ENCODE results near the gene CYP2F1. TPM values are rescaled to one million over a fixed set of nuclear protein-coding genes. Genes with fewer than 3 reads are reported as not detected.
"Not testable (repeated sequence)": the region's sequence is repeated elsewhere in the genome, so short reads cannot be mapped to it uniquely, and the experiment has no call there.

CYP2F1 gene, protein sequence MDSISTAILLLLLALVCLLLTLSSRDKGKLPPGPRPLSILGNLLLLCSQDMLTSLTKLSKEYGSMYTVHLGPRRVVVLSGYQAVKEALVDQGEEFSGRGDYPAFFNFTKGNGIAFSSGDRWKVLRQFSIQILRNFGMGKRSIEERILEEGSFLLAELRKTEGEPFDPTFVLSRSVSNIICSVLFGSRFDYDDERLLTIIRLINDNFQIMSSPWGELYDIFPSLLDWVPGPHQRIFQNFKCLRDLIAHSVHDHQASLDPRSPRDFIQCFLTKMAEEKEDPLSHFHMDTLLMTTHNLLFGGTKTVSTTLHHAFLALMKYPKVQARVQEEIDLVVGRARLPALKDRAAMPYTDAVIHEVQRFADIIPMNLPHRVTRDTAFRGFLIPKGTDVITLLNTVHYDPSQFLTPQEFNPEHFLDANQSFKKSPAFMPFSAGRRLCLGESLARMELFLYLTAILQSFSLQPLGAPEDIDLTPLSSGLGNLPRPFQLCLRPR
- total RNA-seq: not detected

DNA sequence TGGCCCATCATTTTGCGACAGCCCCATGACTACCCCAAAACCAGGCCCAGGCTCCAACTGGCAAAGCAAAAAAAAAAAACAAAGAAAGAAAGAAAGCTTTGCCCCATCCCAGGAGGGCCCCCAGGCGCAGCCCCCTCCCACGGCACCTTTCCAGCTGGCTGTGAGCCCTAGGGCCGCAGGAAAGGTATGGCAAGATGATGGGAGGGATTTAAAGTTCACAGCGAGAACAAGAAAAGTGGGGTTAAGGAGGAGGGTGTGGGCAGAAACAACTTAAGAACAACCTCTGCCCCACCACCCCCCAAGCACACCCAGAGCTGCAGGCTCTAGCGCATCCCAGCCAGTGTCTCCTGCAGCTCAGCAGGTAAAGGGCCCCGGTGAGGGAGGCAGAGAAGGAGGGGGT, at the start of gene CYP2F1:
CYP2F1 (plus strand) TSS at position 301 of the 400 bp plus-strand sequence. CDS start 1,757 bp downstream, outside the sequence.
- Mint-ChIP-seq H3K4me3 (no peak within 1 kb of the TSS), H3K27ac (no peak within 1 kb of the TSS), H3K4me1 (ENCODE audit: low read depth) (no peaks in the 10 kb centered on the region), H3K27me3 (ENCODE audit: low read depth) (peaks cover 16% of the 10 kb centered on the region), H3K36me3 (ENCODE audit: low read depth) (no peaks in the 10 kb centered on the region), H3K9me3 (ENCODE audit: insufficient read depth) (no peaks in the 10 kb centered on the region)
- no peak for ATAC-seq
- POLR2A ChIA-PET: no interaction called here
- CTCF ChIA-PET: no interaction called here
- no peak for DNase-seq

DNA sequence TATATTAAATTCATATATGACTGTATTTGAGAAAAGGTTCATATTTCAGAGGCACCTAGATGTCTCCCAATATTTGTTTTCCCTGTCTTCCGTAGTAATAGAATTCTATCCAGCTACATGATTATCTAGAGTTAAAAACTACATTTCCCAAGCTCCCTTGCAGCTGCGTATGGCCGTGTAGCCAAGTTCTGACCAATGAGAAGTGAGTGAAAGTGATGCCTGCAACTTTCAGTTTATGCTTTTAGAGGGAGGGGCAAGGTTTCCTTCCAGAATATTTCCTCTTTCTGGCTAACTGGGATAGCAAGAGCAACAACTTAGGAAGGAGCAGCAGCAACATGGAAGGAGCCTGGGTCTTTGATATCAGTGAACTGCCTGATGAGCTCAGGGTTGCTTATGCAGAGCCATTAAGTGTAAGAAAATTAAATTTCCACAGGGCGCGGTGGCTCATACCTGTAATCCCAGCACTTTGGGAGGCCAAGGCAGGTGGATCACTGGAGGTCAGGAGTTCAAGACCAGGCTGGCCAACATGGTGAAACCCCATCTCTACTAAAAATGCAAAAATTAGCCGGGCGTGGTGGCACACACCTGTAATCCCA, 49.2 kb upstream of the CYP2F1 start:
- ChIA-PET CTCF (no interaction called here), POLR2A (no interaction called here)
- no peak for ATAC-seq
- Mint-ChIP-seq H3K27ac (no peak overlapping the region), H3K27me3 (ENCODE audit: low read depth) (peaks cover 22% of the 10 kb centered on the region), H3K36me3 (ENCODE audit: low read depth) (no peaks in the 10 kb centered on the region), H3K9me3 (ENCODE audit: insufficient read depth) (no peaks in the 10 kb centered on the region), H3K4me1 (ENCODE audit: low read depth) (peaks cover 4% of the 10 kb centered on the region), H3K4me3 (no peak overlapping the region)
- no peak for DNase-seq

DNA sequence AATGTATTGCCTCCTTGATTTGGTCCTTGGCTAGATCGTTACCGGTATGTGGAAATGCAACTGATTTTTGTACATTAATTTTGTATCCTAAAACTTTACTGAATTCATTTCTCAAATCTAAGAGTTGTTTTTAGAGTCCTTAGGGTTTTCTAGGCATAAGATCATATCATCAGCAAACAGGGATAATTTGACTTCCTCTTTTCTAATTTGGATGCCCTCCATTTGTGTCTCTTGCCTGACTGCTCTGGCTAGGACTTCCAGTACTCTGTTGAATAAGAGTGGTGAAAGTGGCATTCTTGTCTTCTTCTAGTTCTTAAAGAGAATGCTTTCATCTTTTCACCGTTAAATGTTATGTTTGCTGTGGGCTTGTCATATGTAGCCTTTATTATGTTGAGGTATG, 37.9 kb upstream of the CYP2F1 start:
- H3K4me1 Mint-ChIP-seq (ENCODE audit: low read depth): no peaks in the 10 kb centered on the region
- H3K27ac Mint-ChIP-seq: no peak overlapping the region
- H3K9me3 Mint-ChIP-seq (ENCODE audit: insufficient read depth): peaks cover 8% of the 10 kb centered on the region
- H3K4me3 Mint-ChIP-seq: no peak overlapping the region
- DNase-seq: no peak
- no peak for ATAC-seq
- no peaks in the 10 kb centered on the region for H3K36me3 Mint-ChIP-seq (ENCODE audit: low read depth)
- ChIA-PET CTCF (no interaction called here), POLR2A (no interaction called here)
- H3K27me3 Mint-ChIP-seq (ENCODE audit: low read depth): peaks cover 32% of the 10 kb centered on the region

DNA sequence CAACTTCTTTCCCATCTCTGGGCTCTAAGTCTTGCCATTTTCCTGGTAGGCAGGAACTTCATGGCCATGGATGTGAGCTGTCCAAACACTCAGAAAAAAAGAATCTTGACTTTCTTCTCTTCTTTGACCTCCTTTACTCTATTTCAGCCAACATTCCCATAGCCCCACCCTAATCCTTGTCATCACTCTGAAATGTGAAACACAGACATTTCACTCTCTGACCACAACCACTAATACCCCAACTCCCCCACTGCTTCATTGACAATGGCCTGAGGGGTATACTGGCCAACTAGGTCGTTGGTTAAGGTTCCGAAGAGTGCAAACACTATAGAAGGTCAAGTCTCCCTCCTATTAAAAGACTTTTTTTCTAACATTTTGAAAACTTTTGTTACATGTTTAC, 30.7 kb upstream of the CYP2F1 start:
- Mint-ChIP-seq H3K4me1 (ENCODE audit: low read depth) (no peaks in the 10 kb centered on the region), H3K27ac (no peak overlapping the region)
- CTCF ChIA-PET: interaction anchor here (0.7 kb wide), 1 partner anchor 366 kb away, joined by 4 read pairs; no protein-coding TSS in a partner anchor

DNA sequence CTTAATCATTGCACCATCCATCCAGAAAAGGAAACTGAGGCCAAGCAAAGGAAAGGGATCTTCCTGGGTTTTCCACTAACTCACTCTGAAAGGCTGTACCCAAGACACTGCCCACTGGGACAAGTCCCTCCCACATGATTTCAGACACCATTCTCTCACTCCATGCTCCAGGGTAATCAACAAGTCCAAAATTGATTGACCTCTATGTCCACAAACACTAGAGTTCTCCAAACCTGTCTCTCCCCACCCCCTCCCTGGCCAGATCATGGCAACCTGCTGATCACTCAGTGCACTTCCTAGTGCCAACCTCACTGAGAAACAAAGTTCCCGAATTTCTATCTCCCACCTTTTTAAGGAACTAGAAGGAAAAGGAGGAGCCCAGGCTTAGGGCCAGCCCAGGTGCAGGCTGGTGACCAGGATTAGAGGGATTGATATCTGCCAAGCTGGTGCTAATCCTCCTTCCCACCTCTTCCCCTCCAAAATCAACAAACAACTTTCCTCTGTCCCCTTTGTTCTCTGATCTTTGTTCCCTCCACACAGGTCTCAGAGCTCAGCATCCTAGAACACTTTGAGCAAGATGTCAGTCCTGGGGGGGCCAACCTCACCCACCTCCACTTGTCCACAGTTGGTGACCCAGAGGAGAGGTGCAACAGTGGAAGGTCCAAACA, 28.4 kb upstream of the CYP2F1 start:
- CTCF ChIA-PET: no interaction called here
- ATAC-seq: no peak
- peaks cover 4% of the 10 kb centered on the region for H3K9me3 Mint-ChIP-seq (ENCODE audit: insufficient read depth)
- no peak for DNase-seq
- no peak overlapping the region for H3K27ac Mint-ChIP-seq
- H3K27me3 Mint-ChIP-seq (ENCODE audit: low read depth): peaks cover 41% of the 10 kb centered on the region
- H3K4me3 Mint-ChIP-seq: no peak overlapping the region
- no peaks in the 10 kb centered on the region for H3K36me3 Mint-ChIP-seq (ENCODE audit: low read depth)
- POLR2A ChIA-PET: no interaction called here
- H3K4me1 Mint-ChIP-seq (ENCODE audit: low read depth): no peaks in the 10 kb centered on the region

More for the DNA sequence above, 30.7 kb upstream of the CYP2F1 start:
- Mint-ChIP-seq H3K27me3 (ENCODE audit: low read depth) (peaks cover 21% of the 10 kb centered on the region), H3K4me3 (no peak overlapping the region), H3K9me3 (ENCODE audit: insufficient read depth) (peaks cover 8% of the 10 kb centered on the region), H3K36me3 (ENCODE audit: low read depth) (no peaks in the 10 kb centered on the region)
- no peak for ATAC-seq
- no peak for DNase-seq
- POLR2A ChIA-PET: no interaction called here

DNA sequence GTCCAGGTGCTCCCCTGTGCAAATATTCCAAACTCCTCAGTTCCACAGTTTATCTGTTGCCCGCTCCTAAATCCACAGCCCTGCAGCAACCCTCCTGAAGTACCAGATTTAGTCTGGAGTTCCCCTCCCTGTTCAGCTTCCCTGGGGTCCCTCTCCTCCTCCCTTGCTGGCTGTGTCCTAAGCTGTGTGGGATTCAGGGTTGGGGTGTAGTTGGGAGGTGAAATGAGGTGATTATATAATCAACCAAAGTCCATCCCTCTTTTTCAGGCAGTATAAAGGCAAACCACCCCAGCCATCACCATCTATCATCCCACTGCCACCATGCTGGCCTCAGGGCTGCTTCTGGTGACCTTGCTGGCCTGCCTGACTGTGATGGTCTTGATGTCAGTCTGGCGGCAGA, 26.1 kb upstream of the CYP2F1 start, which contains the start of gene CYP2A13:
CYP2A13 (plus strand) TSS at position 301 of the 400 bp plus-strand sequence; CDS start at position 322, 21 bp downstream.
- Mint-ChIP-seq H3K4me1 (ENCODE audit: low read depth) (no peaks in the 10 kb centered on the region), H3K36me3 (ENCODE audit: low read depth) (no peaks in the 10 kb centered on the region), H3K9me3 (ENCODE audit: insufficient read depth) (no peaks in the 10 kb centered on the region), H3K27ac (no peak within 1 kb of the TSS), H3K27me3 (ENCODE audit: low read depth) (peaks cover 47% of the 10 kb centered on the region), H3K4me3 (no peak within 1 kb of the TSS)
- POLR2A ChIA-PET: no interaction called here
- CTCF ChIA-PET: no interaction called here
- DNase-seq (no peak), ATAC-seq (no peak)

DNA sequence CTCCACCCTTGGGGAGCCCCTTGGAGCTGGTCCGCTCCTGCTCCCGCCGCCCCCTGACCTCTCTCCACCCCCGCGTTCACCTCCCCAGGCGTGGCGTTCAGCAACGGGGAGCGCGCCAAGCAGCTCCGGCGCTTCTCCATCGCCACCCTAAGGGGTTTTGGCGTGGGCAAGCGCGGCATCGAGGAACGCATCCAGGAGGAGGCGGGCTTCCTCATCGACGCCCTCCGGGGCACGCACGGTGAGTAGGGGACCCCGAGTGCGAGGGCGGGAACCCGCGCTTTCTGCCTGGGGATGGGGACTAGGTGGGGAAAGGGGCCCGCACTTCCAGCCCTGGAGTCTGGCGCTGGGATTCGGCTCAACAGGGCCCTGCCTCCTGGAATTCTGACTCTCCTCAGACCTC, 24.3 kb upstream of the CYP2F1 start:
- DNase-seq (no peak), ATAC-seq (no peak)
- no peaks in the 10 kb centered on the region for H3K36me3 Mint-ChIP-seq (ENCODE audit: low read depth)
- H3K27ac Mint-ChIP-seq: no peak overlapping the region
- no peaks in the 10 kb centered on the region for H3K9me3 Mint-ChIP-seq (ENCODE audit: insufficient read depth)
- CTCF ChIA-PET: no interaction called here
- POLR2A ChIA-PET: no interaction called here
- no peak overlapping the region for H3K4me3 Mint-ChIP-seq
- H3K27me3 Mint-ChIP-seq (ENCODE audit: low read depth): peaks cover 44% of the 10 kb centered on the region
- H3K4me1 Mint-ChIP-seq (ENCODE audit: low read depth): no peaks in the 10 kb centered on the region

DNA sequence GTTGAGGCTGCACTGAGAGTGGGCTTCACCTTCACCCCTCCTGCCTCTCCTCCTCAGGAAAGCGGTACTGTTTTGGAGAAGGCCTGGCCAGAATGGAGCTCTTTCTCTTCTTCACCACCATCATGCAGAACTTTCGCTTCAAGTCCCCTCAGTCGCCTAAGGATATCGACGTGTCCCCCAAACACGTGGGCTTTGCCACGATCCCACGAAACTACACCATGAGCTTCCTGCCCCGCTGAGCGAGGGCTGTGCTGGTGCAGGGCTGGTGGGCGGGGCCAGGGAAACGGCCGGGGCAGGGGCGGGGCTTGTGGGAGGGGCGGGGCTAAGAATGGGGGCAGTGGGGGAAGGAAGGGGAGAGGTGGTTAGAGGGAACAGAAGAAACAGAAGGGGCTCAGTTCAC, 18.5 kb upstream of the CYP2F1 start:
- Mint-ChIP-seq H3K27ac (no peak overlapping the region), H3K9me3 (ENCODE audit: insufficient read depth) (peaks cover 3% of the 10 kb centered on the region), H3K27me3 (ENCODE audit: low read depth) (peaks cover 14% of the 10 kb centered on the region), H3K4me3 (no peak overlapping the region), H3K4me1 (ENCODE audit: low read depth) (peaks cover 3% of the 10 kb centered on the region), H3K36me3 (ENCODE audit: low read depth) (no peaks in the 10 kb centered on the region)
- POLR2A ChIA-PET: no interaction called here
- CTCF ChIA-PET: interaction anchor here (0.8 kb wide), 1 partner anchor 17 kb away, joined by 3 read pairs; no protein-coding TSS in a partner anchor
- DNase-seq (no peak), ATAC-seq (peak; percentile 69)

DNA sequence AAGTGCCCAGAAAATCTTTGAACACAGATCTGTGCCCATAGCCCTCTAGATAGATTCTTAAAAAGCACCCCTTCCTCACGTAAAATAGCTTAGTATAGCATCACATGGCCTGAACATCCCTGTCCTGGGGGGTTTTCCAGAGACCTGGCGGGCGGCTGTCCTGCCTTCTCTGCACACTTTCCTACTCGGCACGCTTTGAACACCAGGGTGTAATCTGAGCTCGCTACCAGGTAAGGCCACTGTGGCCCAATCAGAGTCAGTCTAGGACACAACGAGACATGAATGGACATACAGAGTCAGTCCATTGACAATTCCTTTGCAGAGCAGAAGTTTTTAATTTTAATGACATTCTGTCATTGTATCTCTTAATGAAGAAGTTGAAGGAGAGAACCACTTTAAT, 17.9 kb upstream of the CYP2F1 start:
- peaks cover 12% of the 10 kb centered on the region for H3K27me3 Mint-ChIP-seq (ENCODE audit: low read depth)
- no peak for ATAC-seq
- no peak overlapping the region for H3K27ac Mint-ChIP-seq
- ChIA-PET CTCF (interaction anchor here (0.8 kb wide), 1 partner anchor 16 kb away, joined by 3 read pairs; no protein-coding TSS in a partner anchor), POLR2A (no interaction called here)
- peaks cover 8% of the 10 kb centered on the region for H3K9me3 Mint-ChIP-seq (ENCODE audit: insufficient read depth)
- no peak for DNase-seq
- H3K4me3 Mint-ChIP-seq: no peak overlapping the region
- H3K36me3 Mint-ChIP-seq (ENCODE audit: low read depth): no peaks in the 10 kb centered on the region
- peaks cover 3% of the 10 kb centered on the region for H3K4me1 Mint-ChIP-seq (ENCODE audit: low read depth)

DNA sequence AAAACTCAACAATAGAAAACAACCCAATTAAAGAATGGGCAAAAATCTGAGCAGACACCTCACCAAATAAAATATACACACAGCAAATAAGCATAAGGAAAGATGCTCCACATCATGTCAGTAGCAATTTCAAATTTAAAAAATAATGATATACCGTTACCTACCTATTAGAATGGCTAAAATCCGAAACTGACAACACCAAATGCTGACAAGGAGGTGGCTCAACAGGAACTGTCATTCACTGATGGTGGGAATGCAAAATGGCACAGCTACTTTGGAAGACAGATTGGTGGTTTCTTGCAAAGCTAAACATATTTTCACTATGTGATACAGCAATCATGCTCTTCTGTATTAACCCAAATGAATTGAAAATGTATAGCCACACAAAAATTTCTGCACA, 16.9 kb upstream of the CYP2F1 start:
- Mint-ChIP-seq H3K27me3 (ENCODE audit: low read depth) (peaks cover 16% of the 10 kb centered on the region), H3K36me3 (ENCODE audit: low read depth) (peaks cover 2% of the 10 kb centered on the region), H3K27ac (no peak overlapping the region), H3K9me3 (ENCODE audit: insufficient read depth) (peaks cover 17% of the 10 kb centered on the region), H3K4me3 (no peak overlapping the region), H3K4me1 (ENCODE audit: low read depth) (peaks cover 3% of the 10 kb centered on the region)
- ChIA-PET CTCF (no interaction called here), POLR2A (no interaction called here)
- ATAC-seq (no peak), DNase-seq (no peak)

DNA sequence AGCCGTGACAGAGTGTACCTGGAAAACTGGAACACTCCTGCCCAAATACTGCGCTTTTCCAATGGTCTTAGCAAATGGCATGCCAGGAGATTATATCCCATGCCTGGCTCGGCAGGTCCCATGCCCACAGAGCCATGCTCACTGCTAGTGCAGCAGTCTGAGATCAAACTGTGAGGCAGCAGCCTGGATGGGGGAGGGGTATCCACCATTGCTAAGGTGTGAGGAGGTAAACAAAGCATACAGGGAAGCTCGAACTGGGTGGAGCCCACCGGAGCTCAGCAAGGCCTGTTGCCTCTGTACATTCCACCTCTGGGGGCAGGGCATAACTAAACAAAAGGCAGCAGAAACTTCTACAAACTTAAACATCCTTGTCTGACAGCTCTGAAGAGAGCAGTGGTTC, 15.5 kb upstream of the CYP2F1 start:
- peaks cover 2% of the 10 kb centered on the region for H3K36me3 Mint-ChIP-seq (ENCODE audit: low read depth)
- DNase-seq (no peak), ATAC-seq (no peak)
- no peak overlapping the region for H3K4me3 Mint-ChIP-seq
- peaks cover 3% of the 10 kb centered on the region for H3K4me1 Mint-ChIP-seq (ENCODE audit: low read depth)
- H3K9me3 Mint-ChIP-seq (ENCODE audit: insufficient read depth): peaks cover 18% of the 10 kb centered on the region
- H3K27ac Mint-ChIP-seq: no peak overlapping the region
- ChIA-PET CTCF (no interaction called here), POLR2A (no interaction called here)
- peaks cover 16% of the 10 kb centered on the region for H3K27me3 Mint-ChIP-seq (ENCODE audit: low read depth)

DNA sequence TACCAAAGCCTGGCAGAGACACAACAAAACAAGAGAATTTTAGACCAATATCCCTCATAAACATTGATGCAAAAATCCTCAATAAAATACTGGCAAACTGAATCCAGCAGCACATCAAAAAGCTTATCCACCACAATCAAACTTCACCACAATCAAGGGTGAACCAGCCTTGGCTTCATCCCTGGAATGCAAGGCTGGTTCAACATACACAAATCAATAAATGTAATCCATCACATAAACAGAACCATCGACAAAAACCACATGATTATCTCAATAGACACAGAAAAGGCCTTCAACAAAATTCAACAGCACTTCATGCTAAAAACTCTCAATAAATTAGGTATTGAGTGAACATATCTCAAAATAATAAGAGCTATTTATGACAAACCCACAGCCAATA, 12.0 kb upstream of the CYP2F1 start:
- CTCF ChIA-PET; POLR2A ChIA-PET; H3K27ac Mint-ChIP-seq; H3K4me3 Mint-ChIP-seq; H3K36me3 Mint-ChIP-seq (ENCODE audit: low read depth); H3K4me1 Mint-ChIP-seq (ENCODE audit: low read depth); ATAC-seq; DNase-seq: not testable (repeated sequence)
- peaks cover 18% of the 10 kb centered on the region for H3K27me3 Mint-ChIP-seq (ENCODE audit: low read depth)
- H3K9me3 Mint-ChIP-seq (ENCODE audit: insufficient read depth): peaks cover 15% of the 10 kb centered on the region

Data from activated CD8-positive, alpha-beta T cell treated with anti-CD3 and anti-CD28 coated beads, Interleukin-2, amount 10 ng/mL, durations not matched to agents 7 days and 5 days (primary cell).